ENCODE measurements around the gene MAPT.
A peak's percentile ranks its signal among the peaks of the same experiment; 100 is the strongest.

Gene MAPT

DNA sequence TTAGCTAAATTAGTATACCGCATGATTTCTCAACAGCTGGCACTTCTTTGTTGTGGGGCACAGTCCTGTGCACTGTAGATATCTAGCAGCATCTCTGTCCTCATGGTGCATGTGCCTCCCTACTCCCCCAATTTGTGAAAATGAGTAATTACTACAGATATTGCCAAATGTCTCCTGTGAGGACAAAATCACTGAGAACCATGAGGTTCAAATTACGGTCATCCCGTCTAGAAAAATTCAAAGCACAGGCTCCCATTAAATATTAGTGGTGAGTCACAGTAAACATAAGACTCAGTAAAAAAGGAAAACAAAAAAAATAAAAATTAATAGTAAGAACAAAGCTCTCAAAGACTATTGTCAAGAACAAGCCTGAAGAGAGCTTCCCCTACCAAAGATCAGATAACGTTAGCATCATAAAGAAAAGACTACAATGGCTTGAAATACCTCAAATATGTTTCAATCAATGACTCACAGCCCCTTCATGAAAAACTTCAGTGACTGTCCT, 162.5 kb downstream of the MAPT start:
- TF ChIP-seq, protein P1, sequence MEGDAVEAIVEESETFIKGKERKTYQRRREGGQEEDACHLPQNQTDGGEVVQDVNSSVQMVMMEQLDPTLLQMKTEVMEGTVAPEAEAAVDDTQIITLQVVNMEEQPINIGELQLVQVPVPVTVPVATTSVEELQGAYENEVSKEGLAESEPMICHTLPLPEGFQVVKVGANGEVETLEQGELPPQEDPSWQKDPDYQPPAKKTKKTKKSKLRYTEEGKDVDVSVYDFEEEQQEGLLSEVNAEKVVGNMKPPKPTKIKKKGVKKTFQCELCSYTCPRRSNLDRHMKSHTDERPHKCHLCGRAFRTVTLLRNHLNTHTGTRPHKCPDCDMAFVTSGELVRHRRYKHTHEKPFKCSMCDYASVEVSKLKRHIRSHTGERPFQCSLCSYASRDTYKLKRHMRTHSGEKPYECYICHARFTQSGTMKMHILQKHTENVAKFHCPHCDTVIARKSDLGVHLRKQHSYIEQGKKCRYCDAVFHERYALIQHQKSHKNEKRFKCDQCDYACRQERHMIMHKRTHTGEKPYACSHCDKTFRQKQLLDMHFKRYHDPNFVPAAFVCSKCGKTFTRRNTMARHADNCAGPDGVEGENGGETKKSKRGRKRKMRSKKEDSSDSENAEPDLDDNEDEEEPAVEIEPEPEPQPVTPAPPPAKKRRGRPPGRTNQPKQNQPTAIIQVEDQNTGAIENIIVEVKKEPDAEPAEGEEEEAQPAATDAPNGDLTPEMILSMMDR (conservative IDR thresholded peaks at IDR 0.05; ENCODE audit: low read depth), result no peak
- no peak overlapping the region for H3K27ac ChIP-seq
- ChIA-PET CTCF (interaction anchor here (0.6 to 1.1 kb wide), 2 partner anchors 12 to 48 kb away, joined by 3 read pairs; no protein-coding TSS in a partner anchor), POLR2A (ENCODE audit: low non-redundant PET) (no interaction called here)
- DNase-seq (ENCODE audit: low spot score), result no peak

DNA sequence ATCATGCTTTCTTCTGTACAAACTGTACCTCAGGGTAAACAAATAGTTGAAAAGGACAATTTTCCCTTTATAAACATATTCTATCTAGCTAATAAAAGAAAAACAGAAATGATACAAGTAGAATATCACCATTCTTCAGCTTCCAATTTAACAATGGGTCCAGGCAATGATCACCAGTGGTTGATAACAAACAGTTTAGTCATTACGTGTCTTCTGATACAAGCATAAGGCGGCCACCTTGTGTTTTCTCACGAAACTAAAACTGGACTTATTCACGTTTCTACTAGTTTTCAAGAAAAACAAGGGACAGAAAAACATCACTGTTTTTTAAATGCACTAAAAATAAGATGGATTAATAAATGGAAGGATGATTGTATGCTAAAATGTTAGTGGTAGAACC, 163.0 kb downstream of the MAPT start:
- TF ChIP-seq, protein P1 (conservative IDR thresholded peaks at IDR 0.05; ENCODE audit: low read depth), result no peak
- no peak for DNase-seq (ENCODE audit: low spot score)
- ChIA-PET POLR2A (ENCODE audit: low non-redundant PET) (no interaction called here), CTCF (interaction anchor here (1.1 kb wide), 1 partner anchor 13 kb away, joined by 3 read pairs; no protein-coding TSS in a partner anchor)
- H3K27ac ChIP-seq, result no peak overlapping the region

DNA sequence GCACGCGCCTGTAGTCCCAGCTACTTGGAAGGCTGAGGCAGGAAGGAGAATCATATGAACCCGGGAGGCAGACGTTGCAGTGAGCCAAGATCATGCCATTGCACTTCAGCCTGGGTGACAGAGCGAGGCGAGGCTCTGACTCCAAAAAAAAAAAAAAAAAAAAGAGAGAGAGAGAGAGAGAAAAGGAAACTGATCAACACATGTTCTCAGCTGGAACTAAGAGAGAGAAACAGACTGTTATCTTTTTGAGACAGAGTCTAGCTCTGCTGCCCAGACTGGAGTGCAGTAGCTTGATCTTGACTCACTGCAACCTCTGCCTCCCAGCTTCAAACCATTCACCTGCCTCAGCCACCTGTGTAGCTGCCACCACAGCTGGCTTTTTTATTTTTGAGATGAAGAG, 165.1 kb downstream of the MAPT start:
- no peak for DNase-seq (ENCODE audit: low spot score)
- TF ChIP-seq, protein P1 (conservative IDR thresholded peaks at IDR 0.05; ENCODE audit: low read depth), result no peak
- POLR2A ChIA-PET (ENCODE audit: low non-redundant PET), result interaction anchor here (0.6 kb wide), 1 partner anchor 86 kb away, joined by 7 read pairs; no protein-coding TSS in a partner anchor
- H3K27ac ChIP-seq, result no peak overlapping the region
- CTCF ChIA-PET, result interaction anchor here (0.6 to 1.9 kb wide), 2 partner anchors 15 to 51 kb away, joined by 3 to 6 read pairs; no protein-coding TSS in a partner anchor

DNA sequence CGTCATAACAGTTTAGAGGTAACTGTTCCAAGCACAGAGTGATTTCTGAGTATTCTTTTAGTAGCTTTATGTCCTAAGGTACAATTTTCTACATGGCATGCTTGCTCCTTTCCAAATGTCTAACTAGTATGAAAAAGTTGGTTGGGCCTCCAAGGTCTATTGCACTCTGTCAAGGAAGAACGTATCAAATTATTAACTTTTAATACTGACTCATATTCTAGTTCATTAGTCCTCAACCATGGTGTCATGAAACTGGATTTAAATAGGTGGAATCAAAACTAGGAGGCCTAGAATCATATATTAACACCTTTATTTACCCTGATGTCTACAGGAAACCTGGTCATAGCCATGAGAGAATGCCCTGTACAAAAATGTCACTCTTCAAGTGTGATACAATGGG, 166.1 kb downstream of the MAPT start:
- CTCF ChIA-PET, result no interaction called here
- POLR2A ChIA-PET (ENCODE audit: low non-redundant PET), result no interaction called here
- TF ChIP-seq, protein P1 (conservative IDR thresholded peaks at IDR 0.05; ENCODE audit: low read depth), result no peak
- DNase-seq (ENCODE audit: low spot score), result no peak
- no peak overlapping the region for H3K27ac ChIP-seq

DNA sequence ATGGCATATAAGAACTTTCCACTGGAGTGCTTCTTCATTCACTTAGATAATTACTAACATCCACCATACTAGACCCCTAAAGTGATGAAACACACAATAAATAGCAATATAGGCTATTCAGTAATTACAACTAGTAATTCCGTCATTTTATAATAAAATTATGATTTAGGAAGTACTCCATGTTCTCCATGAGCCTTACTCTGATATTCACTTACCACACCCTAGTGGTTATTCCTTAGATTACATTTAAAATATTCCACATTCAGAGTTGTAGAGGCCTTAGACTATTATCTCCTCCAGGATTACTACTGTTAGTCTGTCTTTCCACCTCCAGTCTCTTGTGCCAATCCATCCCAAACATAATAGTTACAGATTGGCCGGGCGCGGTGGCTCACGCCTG, 167.1 kb downstream of the MAPT start:
- DNase-seq (ENCODE audit: low spot score), result no peak
- CTCF ChIA-PET, result interaction anchor here (0.7 kb wide), 1 partner anchor 126 kb away, joined by 3 read pairs; no protein-coding TSS in a partner anchor
- TF ChIP-seq, protein P1 (conservative IDR thresholded peaks at IDR 0.05; ENCODE audit: low read depth), result 0 out of 2 replicates have a peak, but pooled peaks have one; percentile 11

DNA sequence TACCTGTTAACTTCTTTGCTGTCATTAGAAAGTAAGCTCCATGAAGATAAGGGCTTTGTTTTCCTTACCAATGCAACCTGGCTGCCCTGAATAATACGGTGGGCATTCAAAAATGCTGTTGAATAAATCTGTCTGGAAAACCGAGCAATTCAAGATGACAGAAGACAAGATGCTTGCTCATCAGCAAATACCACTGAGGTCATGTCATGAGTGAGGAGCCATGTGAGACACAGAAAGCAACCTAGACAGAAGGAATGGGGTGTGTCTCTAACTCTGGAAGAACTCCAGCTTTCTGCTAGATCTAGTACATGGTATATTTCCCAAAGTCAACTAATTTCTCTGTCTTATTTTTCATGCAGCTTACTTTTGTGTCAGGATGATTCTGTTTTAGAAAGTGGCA, 168.9 kb downstream of the MAPT start:
- ChIA-PET POLR2A (ENCODE audit: low non-redundant PET) (no interaction called here), CTCF (interaction anchor here (1.0 to 1.2 kb wide), 2 partner anchors 12 to 19 kb away, joined by 4 read pairs; no protein-coding TSS in a partner anchor)
- DNase-seq (ENCODE audit: low spot score), result peak; percentile 85
- no peak overlapping the region for H3K27ac ChIP-seq
- TF ChIP-seq, protein P1 (conservative IDR thresholded peaks at IDR 0.05; ENCODE audit: low read depth), result no peak

More for the DNA sequence above, 167.1 kb downstream of the MAPT start:
- POLR2A ChIA-PET (ENCODE audit: low non-redundant PET), result no interaction called here
- H3K27ac ChIP-seq, result no peak overlapping the region
